GM21381 (cell line): ENCODE data around the gene TMEM203.
A peak's percentile ranks its signal among the peaks of the same experiment; 100 is the strongest.
"Not testable (repeated sequence)": the region's sequence is repeated elsewhere in the genome, so short reads cannot be mapped to it uniquely, and the experiment has no call there.

Source experiments
- ATAC-seq: cut with Tn5 transposase; IDR thresholded peaks from one replicate; pipeline ENCODE4 v1.9.1; 2021; ENCODE audit warnings: mild to moderate bottlenecking, moderate library complexity; ENCODE audit not compliant: unreplicated experiment

Gene TMEM203, protein sequence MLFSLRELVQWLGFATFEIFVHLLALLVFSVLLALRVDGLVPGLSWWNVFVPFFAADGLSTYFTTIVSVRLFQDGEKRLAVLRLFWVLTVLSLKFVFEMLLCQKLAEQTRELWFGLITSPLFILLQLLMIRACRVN

GRCh38 chr9:137205126-137206069 is at the start of gene TMEM203, which contains the start of gene NDOR1:
Gene TMEM203, minus strand, starts transcription at chr9:137205648. Its CDS starts 234 bp downstream, at chr9:137205414.
Gene NDOR1, plus strand, starts transcription at chr9:137205700. Its CDS starts 78 bp downstream, at chr9:137205778.
- ATAC-seq, result no peak

GRCh38 chr9:137254624-137255447 is 49.4 kb upstream of the TMEM203 start, which contains the start of gene NELFB:
Gene NELFB, plus strand, starts transcription at chr9:137255327.
- peak; percentile 81 for ATAC-seq

GRCh38 chr9:137253717-137254623 is 48.5 kb upstream of the TMEM203 start:
- no peak for ATAC-seq

DNA sequence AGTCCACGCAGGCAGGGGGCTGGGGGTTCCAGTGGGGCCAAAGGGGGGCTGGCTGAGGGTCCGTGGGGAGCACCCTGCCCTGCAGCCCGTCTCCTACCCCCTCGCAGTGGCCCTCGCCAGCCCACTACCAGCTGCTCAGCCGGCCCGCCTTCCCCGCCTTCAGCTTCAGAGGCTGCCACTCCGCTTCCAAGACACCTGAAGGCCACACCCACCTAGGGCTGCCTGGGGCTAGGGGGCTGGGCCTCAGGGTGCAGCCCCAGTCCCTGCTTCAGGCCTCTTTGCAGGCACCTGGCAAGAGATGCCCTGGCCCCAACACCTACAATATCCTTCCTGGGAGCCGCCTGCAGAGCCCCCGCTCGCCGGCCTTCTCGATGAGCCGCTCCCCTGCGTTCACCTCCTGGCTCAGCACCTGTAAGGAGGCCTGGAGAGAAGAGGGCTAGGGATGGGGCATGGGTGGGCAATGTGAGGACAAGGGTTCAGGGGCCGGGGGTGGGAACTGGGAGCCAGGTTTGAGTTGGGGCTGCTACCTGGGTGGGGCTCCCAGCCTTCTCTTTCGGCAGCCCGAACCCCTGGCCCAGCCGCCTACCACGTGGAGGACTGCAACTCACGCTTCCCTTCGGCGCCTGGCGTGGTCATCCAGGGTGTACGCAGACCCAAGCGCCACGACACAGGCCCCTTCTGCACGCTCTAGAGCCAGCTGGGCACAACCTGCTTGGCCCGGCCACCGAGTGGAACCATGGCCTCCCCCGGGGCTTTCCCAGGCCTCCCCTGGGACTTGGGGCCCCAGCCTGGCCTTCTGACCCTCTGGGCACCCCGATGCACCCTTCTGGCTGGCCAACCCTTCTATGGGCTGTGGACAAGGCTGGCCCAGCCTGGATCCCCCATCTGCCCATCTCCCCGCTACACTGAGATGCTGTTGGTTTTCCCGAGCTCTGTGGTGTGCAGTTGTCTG is 47.4 kb upstream of the TMEM203 start:
- ATAC-seq, result no peak

- ATAC-seq, result no peak
Measured at GRCh38 chr9:137251490-137252268, 46.2 kb upstream of the TMEM203 start.

DNA sequence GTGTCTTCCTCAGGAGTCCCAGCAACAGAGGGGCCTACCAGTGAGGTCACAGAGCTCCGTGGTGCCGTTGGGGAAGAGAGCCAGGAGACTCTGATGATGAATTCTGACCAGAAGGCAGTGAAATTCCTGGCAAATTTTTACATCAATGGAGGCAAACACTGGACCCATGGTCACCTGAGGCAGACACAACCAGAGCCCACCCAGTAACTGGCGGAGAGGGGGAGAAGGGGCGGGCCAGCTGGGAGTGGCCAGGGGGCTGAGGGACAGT is 45.7 kb upstream of the TMEM203 start, which contains the start of gene STPG3:
Gene STPG3, plus strand, starts transcription at position 93 of the 268 bp plus-strand sequence. Its CDS starts 1 bp downstream, at position 94.
- no peak for ATAC-seq

DNA sequence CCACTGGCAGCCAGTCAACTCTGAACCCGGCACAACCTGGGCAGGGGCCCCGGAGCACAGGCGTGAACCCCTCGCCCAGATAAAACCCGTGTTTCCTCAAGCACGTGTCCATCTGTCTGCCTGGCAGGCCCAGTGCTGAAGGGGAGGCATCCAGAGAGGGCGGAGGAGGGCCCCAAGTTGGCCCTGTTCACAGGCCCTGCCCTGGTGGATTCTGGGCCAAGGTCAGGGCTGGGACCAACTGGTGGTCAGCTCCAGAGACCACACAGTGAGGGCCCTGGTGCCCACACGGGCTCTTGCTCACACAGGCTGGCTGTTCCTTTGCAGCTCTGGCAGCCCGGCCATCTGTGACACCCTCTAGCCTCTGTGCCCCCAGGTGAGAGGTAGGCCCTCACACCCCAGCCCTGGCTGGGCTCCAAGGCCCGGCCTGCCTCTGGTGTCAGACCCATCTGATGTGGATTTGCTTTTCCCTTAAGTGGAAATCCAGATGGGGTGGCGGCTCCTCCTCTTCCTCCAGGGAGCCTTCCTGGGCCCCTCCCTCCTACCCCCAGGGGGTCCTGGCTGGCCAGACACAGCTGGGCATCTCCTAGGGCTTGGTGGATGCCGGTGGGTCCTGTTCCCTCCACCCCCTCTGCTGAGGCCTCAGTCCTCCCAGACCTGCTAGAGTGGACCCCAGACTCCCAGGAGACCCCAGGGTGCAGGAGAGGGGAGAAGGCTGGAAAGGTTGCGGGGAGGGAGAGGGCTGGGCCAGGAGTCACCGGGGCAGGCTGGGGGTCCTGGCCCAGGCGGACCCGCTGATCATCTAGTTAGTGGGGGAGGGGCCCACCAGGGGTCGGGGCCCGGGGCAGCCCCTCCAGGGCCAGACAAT is 45.1 kb upstream of the TMEM203 start:
- ATAC-seq, result no peak

- no peak for ATAC-seq
Measured at GRCh38 chr9:137247916-137248175, 42.4 kb upstream of the TMEM203 start.

DNA sequence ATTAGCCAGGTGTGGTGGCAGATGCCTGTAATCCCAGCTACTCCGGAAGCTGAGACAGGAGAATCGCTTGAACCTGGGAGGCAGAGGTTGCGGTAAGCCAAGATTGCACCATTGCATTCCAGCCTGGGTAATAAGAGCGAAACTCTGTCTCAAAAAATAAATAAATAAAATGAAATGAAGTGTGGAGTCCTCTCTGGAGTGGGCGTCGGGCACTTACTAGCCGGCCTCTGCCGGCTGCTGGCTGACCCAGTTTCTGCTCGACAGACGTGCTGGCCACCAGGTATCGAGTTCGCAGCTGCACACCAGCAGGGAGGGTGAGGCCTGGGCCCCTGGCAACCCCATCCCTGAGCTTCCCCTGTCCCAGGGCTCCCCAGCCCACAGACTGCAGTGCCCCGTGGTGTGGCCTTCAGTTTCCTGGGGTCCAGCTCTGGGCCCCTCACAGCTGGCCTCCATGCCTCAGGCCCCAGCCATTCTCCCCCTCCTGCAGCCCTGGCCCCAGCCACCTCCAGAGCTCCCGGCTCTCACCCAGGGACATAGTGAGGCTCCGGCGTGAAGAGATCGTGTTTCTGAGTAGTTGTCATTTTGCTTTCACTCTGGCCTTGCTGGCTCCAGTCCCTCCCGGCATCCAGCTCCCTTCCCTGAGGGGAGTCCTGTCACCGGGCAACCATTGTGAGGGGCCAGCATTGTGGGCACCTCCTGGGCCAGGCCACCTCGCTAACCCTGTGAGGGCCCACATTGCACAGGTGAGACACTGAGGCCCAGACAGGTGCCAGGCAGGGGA is 41.9 kb upstream of the TMEM203 start:
- ATAC-seq, result no peak

DNA sequence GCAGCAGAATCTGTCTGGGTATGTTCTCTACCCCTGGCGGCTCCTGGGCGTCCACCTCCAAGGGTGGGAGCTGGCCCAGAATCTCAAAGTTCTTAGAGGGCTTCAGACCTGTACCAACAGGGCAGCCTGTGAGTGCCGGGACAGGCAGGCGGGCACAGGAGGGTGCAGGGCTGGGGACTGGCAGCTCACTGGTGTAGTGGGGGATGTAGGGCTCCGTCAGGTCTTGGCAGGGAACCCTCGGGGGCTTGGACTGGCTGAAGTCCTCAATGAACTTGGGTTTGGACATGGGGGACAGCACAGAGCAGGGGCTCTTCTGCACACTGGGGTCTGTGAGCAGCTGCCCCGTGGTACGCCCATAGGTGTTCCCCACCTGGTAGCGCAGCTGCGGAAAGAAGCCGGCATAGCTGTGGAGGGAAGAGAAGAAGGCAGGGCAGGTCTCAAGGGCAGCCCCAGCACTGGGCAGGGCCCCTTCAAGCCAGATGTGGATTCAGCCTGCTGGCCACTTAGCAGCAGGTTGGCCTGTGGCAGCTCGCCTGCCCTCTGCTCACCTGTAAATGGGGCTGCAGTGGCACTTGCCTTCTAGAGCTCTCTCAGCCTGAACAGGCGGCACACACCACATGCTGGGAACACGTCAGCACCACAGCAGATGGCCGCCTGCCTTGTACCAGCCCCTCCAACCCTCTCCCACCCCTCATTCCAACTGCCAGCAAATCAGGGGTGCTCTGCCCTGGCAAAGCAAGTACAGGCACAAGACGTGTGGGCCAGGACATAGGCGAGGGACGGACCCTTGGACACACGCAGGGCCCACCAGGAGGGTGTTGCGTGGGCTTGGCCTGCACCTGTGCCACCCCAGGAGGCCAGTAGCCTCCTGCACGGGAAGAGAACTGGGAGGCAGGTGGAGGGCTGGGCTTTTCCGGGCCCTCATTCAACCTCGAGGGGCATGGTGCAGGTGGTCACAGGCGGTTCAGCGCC is 40.3 kb upstream of the TMEM203 start:
- ATAC-seq, result no peak

GRCh38 chr9:137244486-137245449 is 39.3 kb upstream of the TMEM203 start:
- ATAC-seq, result no peak

- ATAC-seq, result no peak
Measured at GRCh38 chr9:137243626-137244485, 38.4 kb upstream of the TMEM203 start.

DNA sequence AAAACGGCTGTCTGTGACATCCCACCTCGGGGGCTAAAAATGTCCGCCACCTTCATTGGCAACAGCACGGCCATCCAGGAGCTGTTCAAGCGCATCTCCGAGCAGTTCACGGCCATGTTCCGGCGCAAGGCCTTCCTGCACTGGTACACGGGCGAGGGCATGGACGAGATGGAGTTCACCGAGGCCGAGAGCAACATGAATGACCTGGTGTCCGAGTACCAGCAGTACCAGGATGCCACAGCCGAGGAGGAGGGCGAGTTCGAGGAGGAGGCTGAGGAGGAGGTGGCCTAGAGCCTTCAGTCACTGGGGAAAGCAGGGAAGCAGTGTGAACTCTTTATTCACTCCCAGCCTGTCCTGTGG is 37.8 kb upstream of the TMEM203 start:
- not testable (repeated sequence) for ATAC-seq
